Measurements from ENCODE around the gene UBL3.

UBL3 gene

DNA sequence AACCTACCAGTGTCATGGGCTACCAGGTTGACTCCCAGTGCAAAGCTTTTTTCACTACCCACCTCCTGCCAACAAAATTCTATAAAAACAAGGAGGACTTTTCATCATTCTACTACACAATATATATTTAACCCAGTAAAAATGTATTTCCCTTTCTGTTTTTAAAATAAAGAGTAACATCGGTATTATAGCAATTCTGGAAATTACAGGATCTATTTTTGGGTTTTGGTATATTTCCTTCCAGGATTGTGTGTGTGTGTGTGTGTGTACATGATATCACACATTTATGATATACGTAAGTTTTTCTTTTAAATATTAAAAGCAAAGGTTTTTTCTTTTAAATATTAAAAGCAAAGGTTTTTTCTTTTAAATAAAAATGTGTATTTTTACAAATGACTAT lies 6.0 kb upstream of the UBL3 start:
- DNase-seq (ENCODE audit: low spot score), result no peak

DNA sequence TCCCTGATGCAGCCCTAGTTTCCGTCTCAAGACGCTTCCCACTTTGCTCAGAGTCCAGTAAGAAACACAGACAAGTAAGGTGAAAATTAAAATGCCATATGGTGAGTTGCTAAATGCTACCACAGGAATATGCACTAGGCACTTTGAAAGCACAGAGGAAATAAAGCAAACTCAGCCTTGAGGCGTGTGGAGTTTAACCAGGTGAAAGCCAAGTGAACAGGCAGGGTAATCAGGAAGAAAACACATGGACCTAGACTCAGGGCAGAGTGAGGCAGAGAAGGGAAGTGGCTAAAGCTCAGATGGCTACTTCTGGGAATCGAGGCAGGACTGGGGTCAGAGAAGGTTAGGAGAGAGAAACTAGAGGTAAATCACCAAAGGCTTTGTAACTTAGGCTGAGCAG lies 5.4 kb upstream of the UBL3 start:
- DNase-seq (ENCODE audit: low spot score), result no peak

DNA sequence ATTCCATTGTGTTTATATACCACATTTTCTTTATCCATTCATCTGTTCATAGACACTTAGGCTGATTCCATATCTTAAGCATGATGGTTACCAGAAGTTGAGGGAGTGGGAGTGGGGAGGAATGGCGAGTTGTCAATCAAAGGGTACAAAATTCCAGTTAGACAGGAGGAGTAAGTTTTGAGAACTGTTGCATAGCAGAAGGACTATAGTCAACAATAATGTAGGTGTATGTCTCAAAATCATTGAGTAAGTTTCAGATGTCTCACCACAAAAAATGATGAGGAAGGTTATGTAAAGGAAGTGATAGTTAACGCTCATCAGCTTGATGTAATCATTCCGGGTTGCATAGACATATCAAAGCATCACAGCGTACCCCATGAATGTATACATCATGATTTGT lies 4.6 kb upstream of the UBL3 start:
- DNase-seq (ENCODE audit: low spot score), result no peak

DNA sequence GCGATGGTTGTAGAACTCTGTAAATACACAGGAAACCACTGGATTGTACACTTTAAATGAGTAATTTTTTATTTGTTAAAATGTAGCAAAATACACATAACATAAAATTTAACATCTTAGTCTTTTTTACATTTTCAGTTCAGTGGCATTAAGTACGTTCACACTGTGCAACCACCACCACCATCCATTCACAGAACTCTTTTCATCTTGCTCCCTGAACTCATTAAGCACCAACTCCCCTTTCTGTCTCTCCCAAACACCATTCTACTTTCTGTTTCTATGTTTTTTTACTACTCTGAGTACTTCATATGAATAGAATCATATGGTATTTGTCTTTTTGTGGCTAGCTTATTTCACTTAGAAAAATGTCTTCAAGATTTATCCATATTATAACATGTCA lies 2.7 kb upstream of the UBL3 start:
- DNase-seq (ENCODE audit: low spot score), result no peak

DNA sequence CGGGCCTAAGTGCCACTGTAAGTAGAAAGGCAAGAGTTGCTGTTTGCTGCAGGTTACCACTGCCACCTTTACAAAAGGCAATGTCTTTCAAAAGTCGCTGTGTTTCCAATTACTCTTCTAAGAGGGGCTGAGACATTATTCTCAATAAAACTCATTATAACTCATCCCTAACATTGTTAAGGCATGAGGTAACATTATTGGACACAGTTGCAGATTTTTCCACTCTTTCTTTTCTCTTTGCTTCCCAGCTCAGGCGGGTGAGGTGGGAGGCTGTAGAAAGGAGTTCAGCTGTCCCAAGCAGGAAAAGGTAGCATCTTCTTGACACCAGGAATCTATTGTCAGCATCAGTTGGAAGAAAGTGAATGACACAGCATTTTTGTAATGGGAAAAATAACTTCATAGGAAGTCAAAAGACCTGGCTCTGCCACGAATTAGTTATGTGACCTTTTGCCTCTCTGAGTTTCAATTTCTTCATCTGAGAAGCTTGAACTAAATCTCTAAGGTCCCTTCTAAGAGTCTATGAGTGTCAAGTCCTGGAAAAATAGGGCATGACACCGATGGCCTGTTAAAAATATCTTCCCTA lies 2.1 kb upstream of the UBL3 start:
- DNase-seq (ENCODE audit: low spot score), result no peak

DNA sequence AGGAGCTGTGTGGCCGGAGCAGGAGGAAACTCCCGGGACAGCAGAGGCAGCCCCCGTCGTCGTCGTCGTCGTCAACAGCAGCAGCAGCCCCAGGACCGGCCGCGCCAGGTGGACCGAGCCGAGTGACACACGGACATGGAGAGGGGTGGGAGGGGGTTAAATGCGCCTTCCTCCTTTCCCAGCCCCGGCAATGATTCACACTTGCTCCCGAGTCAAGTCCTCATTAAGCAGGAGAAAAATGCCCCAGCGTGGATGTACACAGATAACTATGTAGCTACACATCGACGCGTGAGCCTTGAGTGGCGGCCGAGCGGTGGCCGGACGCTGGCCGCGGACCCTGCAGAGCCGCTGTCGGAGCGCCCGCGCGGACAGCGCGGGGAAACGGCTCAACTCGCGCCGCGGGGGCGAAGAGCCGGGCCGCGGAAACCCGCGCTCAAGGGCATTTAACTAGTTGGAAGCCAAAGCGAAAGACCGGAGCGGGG lies 645 bp downstream of the UBL3 start:
- peak; percentile 12 for DNase-seq (ENCODE audit: low spot score)

DNA sequence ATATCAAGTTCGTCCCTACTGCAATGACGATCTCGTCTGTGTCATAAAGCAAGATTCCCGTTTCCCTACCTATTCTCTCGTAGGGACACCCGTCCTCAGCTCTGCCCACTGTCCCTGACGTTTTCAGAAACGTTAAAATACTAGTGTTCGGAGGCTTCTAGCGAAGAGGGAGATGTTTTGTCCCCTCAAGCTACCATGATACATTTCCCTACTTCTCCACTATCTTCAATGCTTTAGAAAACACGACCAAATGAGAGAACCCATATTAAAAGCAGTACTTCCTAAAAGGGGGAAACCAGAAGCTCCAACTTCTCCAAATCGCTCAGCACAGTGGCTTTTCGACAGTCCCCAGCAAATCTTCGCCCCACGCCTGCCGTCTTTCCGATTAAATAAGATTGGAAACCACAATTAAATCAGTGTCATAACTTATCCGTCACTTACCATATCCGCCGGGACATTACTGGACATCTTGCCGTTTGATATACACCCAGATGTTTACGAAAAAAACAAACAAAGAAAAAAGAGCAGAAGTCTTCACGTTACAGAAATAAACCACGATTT lies 1.3 kb downstream of the UBL3 start:
- DNase-seq (ENCODE audit: low spot score), result peak; percentile 24

DNA sequence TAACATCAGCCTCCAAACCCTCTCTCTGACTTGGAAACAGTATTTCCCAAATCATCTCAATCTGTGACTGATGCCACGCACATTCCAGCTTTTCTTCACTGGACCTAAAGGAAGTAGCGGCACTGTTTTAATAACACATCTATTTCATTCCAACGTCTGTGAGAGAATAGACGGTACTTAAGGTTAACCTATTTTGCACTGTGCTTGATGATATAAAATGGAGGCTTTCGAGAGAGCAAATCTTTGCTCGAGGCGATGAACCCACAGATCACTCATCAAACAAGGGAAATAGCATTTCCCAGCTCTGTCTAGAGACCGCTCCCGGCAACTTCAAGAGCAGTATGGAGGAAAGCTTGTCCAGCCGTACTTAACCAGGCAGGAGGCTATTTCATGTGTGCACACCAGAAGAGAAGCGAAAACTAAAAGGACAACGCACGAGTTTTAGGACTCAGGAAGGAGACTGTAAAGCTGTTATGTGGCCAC lies 2.9 kb downstream of the UBL3 start:
- DNase-seq (ENCODE audit: low spot score), result no peak

DNA sequence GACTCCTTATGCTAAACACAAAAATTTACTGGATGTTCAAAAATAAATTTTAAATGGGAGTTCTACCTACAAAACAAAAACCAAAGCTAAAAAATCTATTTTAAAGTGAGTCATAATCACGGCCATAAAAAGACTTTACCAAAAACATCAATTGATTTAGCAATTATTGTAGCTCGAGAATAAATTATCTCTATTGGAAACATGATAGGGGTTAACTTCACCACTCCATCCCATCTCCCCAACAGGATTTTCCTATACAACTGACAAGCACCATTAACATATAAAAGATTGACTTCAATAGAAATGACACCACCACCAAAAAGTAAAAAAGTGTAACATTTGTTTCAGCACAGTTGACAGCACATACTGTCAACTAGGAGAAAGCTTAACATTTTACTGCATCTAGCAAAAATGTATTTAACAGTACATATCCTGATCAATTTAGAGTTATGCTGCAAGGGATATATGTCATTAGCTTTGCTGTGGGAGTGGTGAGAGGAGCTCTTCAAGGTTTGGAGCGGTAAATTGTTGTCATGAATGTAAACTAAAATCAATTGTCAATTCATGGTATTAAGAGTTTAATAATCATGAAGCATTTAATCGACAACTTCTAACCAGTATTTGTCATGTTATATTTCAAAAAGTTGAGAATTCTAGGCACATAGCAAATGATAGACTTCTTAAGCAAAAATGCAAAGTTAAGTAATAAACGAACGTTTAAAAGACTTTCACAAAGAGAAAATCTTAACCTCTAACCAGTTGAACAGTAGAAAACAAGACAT lies 3.8 kb downstream of the UBL3 start:
- no peak for DNase-seq (ENCODE audit: low spot score)

DNA sequence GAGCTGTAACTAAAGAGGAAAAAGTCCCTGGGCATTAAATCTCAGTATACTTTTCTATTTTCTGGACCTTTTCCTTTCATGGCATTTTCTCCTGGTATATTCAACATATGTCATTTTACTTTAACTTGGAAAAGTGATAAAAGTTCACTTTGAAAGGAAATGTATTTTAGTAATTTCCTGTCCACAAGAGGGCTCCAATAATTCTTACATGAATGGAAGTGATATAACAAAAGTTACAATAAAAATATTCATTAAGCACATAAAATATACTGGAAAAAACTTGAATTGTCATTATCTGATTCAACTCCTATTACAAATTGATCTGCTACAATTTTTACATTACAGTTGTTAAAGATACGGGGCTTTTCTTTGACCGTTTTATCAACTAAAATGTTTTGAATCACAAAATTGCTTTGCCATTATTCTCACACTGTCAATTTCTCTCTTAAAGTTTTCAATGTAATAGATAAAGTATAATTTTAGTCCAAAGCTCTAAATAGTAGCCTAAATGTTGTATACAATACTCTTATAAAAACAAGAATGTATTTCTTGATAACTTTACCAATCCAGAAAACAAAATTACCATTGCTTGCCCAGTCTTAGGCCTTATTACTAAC lies 4.9 kb downstream of the UBL3 start:
- DNase-seq (ENCODE audit: low spot score), result no peak

DNA sequence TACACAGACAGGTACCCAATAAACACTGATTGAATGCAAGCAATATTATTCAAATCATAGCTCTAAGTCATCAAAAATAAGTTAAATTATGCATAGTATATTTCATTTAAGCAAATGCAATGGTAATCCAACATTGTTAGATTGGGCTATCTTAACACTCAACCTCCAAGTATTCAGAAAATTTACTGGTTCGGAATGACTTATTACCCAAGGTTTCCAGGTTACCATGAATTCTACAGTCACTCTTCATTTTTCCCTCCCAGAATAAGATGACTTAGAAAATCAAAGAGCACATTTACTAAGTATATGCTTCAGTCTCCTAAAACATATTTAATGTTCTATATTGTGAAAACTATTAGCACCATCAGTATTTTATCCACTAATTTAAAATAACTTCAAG lies 6.0 kb downstream of the UBL3 start:
- no peak for DNase-seq (ENCODE audit: low spot score)

DNA sequence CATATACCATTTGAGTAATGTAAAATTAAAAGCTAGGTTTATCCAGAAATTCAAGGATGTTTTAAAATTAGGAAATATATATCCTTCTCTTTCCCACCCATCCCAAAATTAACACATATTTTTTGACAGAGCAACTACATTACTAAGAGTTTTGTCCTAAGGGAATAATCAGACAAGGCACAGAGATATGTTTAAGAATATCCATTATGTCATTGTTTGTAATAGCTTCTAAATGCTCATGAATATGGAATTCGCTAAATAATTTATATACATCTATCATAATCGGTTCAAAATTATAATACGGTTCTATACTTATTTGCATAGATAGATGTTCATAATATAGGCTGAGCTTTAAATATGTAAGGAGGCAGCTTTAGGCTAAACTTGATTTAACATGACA lies 9.8 kb downstream of the UBL3 start:
- DNase-seq (ENCODE audit: low spot score), result no peak

DNA sequence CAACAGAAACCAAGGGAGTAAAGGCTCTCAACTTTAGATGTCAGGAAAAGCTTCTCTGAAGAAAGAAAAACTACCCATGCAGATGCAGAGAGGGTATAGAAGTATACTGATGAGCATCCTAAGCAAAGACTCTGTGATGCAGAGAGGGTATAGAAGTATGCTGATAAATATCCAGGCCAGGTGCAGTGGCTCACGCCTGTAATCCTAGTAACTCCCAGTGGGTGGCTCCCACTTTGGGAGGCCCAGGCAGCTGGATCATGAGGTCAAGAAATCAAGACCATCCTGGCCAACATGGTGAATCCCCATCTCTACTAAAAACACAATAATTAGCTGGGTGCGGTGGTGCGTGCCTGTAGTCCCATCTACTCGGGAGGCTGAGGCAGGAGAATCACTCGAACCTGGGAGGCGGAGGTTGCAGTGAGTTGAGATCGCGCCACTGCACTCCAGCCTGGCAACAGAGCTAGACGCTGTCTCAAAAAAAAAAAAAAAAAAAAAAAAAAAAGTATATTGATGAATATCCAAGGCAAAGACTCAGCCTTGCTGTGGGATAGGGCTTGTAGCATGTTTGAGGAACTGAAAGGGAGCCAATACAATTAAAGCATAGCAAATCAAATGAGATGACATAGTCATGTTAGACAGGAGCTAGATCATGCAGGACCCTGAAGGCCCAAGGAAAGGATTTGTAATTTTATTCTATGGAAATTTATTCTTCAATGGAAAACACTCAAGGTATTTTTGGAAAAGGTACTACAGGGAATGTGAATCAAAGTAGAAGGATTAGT lies 14.9 kb downstream of the UBL3 start:
- DNase-seq (ENCODE audit: low spot score), result no peak

DNA sequence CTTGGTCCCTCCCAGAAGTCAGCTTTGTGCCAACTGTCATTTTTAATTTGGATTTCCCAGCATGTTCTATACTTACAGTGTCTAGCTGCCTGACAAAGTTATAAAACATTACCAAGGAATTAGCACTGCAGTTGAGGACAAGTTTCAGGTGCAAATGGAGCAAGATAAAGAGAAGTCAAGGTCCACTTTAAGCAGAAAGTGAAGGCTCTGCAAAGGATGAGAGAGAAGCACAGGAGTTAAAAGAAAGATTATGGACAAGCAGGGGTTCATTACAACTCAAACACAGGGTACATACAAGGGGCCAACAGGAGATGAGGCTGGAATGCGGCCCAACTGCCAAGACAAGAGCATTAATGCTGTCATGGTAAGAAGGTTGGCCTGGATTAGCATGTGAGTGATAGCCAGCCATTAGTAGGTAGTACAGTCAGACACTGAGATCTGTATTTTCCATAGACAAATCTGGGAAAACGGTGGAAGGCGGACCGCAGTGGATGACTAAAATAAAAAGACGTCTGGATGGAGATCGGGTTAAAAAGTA lies 17.6 kb downstream of the UBL3 start:
- no peak for DNase-seq (ENCODE audit: low spot score)

DNA sequence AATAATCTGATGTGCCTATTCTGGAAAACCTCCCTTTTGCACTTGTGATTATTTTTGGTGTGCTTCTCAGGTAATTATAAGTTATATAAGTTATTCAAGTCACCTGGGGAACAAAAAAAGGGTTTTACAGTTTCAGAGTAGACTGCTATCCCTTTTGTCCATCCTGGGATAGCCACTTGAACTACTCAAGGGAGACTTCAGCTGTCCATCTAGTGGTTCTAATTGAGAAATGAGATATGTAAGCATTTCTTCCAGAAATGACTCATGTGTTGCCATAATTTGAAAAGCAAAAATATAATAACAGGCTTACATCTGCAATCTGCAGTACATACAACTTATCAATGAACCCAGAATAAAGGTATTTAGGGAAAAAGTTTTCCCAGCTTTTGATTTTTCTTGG lies 20.4 kb downstream of the UBL3 start:
- no peak for DNase-seq (ENCODE audit: low spot score)

DNA sequence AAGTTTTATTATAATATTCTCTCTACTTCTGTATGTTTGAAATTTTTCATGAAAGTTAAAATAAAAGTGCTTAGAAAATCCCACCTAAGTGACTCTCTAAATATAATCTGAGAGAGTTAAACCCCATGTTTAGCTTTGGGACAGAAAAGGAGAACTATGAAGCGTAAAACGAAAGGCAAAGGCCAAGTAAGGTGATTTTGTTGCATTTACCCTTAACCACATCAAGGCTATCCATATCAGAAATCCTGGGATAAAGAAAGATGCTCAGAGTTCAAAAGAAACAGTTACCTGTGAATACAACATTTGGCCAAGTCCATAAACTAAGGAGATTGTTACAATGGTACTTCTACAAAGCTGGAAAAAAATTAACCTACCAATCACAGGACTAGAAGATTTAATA lies 31.3 kb downstream of the UBL3 start:
- no peak for DNase-seq (ENCODE audit: low spot score)

DNA sequence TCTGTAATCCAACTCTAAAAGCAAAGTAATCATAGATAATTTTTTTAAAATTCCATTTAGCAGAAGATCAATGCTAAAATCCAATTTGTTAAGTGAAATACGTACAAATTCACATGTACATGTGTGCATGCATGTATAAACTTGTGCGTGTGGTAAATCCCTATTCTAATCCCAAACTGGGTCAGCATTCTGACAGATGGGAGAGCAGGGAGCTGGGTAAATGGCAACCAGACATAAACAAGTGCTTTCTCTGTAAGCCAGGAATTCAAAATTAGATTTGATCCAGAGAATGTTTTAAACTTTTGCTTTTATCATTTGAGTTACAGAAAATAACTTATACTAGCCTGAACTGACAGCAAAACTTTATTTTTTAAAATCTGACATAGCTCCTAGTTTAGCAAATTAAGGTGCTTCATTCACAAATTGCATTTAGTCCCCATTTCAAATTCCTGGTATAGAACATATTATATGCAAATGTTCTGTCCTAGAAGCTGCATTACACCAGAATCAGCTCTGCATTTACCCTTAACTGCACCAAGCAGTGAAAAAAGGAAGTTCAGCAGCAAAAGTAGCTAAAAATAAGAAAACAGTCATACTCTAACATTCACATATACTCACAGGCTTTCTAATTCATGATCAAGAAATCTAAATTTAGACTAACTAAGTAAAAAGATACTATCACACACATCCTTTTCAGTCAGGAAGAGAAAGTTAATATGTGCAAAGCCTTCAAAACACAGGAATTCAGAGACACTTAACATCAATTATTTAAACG lies 32.6 kb downstream of the UBL3 start:
- peak; percentile 7 for DNase-seq (ENCODE audit: low spot score)

DNA sequence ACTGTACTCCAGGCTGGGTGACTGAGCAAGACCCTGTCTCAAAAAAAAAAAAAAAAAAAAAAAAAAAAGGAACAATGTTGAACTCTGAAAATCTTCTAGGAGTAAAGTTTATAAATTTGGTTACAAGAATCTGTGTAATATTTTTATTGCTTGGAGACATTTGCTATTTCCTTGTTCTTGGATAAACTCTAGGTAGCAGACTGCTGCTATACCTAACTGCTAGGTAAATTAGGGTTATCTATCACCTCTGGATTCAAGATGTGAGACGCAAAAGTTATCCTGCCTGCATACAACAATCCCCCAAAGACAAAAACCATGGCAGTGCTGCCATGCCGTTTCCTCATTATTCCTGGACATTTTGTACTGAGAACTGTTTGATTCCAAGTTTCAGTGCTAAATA lies 33.7 kb downstream of the UBL3 start:
- DNase-seq (ENCODE audit: low spot score), result no peak

DNA sequence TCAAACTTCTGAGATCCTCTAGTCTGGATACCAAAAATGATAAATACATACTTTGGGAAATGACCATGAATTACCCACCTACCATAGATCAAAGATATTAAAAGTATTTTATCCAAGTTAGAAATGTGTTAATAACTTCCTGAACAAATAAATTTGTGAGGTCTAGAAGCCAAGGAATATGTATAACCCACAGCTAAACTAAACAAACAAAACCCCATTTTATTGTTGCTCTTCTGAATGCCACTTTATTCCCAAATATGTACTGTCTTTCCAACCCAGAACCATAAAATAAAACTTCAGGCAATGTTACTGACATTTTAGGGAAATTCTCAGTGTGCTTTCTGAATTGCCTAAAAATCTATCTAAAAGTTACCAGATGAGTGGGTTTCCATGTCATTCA lies 35.1 kb downstream of the UBL3 start:
- DNase-seq (ENCODE audit: low spot score), result no peak

DNA sequence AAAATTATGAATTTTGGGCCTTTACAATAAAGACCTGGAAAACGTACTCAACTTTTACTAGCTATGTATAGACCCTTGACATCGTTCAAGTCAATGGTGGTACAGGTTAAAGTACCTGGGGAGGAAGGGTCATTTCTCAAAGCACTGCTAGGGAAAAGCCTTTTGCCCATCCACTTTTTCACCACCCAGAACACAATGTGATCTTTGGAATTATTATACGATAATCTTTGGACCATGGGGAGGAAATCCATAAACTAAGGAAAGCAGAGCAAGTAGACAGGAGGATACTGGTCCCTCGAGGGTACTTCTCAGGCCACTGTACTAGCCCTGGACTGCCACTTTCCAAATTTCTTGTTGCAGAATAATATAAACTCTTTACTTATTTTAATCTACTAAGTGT lies 39.5 kb downstream of the UBL3 start:
- DNase-seq (ENCODE audit: low spot score), result no peak

DNA sequence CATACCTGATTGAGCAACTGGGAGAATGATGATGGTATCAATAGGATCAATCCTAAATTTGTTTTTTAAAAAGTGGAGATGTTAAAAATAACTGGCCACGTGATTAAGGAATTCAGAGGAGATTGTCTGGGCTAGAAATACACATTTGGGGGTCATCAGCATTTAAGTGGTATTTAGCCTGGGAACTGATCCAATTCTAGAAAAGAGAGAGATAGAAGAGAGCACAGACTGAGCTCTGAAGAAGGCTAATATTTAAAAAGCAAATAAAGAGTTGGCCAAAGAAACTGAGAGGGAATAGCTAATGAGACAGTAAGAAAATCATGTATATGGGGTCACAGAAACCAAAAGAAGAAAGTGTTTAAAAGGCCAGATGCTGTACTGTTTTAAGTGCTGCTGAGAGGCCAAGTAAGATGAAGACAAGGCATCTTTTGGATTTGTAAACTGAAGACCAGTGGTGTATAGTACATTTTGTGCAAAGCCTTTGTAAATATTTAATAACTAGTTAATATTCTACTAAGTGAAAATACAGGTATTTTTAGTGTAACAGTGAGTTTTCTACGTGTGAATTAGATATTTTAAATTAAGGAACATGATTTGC lies 40.2 kb downstream of the UBL3 start:
- DNase-seq (ENCODE audit: low spot score), result no peak

Data from activated CD4-positive, alpha-beta T cell treated with anti-CD3 and anti-CD28 coated beads, Interleukin-2, Interleukin-4, amounts not matched to agents 100 ng/mL and 50 ng/mL, durations not matched to agents 16 hours and 8 hours (primary cell).